Dendritic cell treated with granulocyte-macrophage colony-stimulating factor and Interleukin-4, amounts not matched to agents 40 ng/mL and 50 ng/mL, for 4 days (primary cell): Measurements from ENCODE around the gene EVA1A.

Experiments used
- H3K27ac Mint-ChIP-seq: one replicate; pipeline ENCODE4 v1.8.0; 2022; ENCODE audit warnings: mild to moderate bottlenecking, mixed read lengths
- H3K27me3 Mint-ChIP-seq: one replicate; pipeline ENCODE4 v1.8.0; 2022; ENCODE audit warnings: mild to moderate bottlenecking, mixed read lengths
- H3K36me3 Mint-ChIP-seq: one replicate; pipeline ENCODE4 v1.8.0; 2022; ENCODE audit warnings: low read depth, mixed read lengths
- H3K4me1 Mint-ChIP-seq: one replicate; pipeline ENCODE4 v1.8.0; 2022; ENCODE audit warnings: low read depth, mixed read lengths
- H3K4me3 Mint-ChIP-seq: one replicate; pipeline ENCODE4 v1.8.0; 2022; ENCODE audit warnings: mild to moderate bottlenecking, moderate library complexity, mixed read lengths
- H3K9me3 Mint-ChIP-seq: one replicate; pipeline ENCODE4 v1.8.0; 2022; ENCODE audit warnings: mixed read lengths
- intact Hi-C: fragments of 100-400 bp; cut with micrococcal nuclease; formaldehyde crosslinking; loops from one replicate; pipeline ENCODE4 v1.15.0; 2022

Gene EVA1A

GRCh38 chr2:75447176-75447575 is 113.6 kb downstream of the EVA1A start:
- H3K9me3 Mint-ChIP-seq, result peaks cover 11% of the 10 kb centered on the region
- no peaks in the 10 kb centered on the region for H3K27me3 Mint-ChIP-seq
- no peak overlapping the region for H3K27ac Mint-ChIP-seq
- H3K4me1 Mint-ChIP-seq, result no peaks in the 10 kb centered on the region
- no peak overlapping the region for H3K4me3 Mint-ChIP-seq
- no peaks in the 10 kb centered on the region for H3K36me3 Mint-ChIP-seq
- intact Hi-C loops, result no loop called here
